ENCODE results near the gene CGNL1. TPM values are rescaled to one million over a fixed set of nuclear protein-coding genes. Genes with fewer than 3 reads are reported as not detected.

CGNL1 gene
- total RNA-seq, 1 donor from 2014 or later: 0.11 TPM

DNA sequence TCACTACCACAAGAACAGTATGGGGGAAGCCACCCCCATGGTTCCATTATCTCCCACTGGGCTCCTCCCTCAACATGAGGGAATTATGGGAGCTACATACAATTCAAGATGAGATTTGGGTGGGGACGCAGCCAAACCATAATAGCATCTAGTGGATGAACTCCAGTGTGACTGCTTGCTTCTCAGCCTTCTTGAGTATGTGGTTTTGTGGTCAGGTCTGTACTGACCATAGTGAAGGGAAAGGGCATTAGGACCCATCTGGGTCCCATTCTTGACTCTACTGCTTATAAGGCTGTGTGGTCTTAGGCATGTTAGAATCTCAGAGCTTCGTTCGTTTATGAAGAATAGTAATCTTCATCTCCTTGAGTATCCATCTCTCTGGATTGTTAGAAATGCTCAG lies 81.4 kb downstream of the CGNL1 start:
- ATAC-seq (ENCODE audit: low read depth) (no peak), DNase-seq (no peak)
- Mint-ChIP-seq H3K36me3 (ENCODE audit: low read depth) (no peaks in the 10 kb centered on the region), H3K27me3 (peaks cover 2% of the 10 kb centered on the region), H3K4me3 (no peak overlapping the region), H3K9me3 (no peaks in the 10 kb centered on the region), H3K27ac (no peak overlapping the region), H3K4me1 (no peaks in the 10 kb centered on the region)
- TF ChIP-seq, protein P1, sequence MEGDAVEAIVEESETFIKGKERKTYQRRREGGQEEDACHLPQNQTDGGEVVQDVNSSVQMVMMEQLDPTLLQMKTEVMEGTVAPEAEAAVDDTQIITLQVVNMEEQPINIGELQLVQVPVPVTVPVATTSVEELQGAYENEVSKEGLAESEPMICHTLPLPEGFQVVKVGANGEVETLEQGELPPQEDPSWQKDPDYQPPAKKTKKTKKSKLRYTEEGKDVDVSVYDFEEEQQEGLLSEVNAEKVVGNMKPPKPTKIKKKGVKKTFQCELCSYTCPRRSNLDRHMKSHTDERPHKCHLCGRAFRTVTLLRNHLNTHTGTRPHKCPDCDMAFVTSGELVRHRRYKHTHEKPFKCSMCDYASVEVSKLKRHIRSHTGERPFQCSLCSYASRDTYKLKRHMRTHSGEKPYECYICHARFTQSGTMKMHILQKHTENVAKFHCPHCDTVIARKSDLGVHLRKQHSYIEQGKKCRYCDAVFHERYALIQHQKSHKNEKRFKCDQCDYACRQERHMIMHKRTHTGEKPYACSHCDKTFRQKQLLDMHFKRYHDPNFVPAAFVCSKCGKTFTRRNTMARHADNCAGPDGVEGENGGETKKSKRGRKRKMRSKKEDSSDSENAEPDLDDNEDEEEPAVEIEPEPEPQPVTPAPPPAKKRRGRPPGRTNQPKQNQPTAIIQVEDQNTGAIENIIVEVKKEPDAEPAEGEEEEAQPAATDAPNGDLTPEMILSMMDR (IDR thresholded peaks at IDR 0.05): no peak
- intact Hi-C loops (cut with micrococcal nuclease): no loop called here
- POLR2A ChIA-PET: no interaction called here
- CTCF ChIA-PET: no interaction called here

DNA sequence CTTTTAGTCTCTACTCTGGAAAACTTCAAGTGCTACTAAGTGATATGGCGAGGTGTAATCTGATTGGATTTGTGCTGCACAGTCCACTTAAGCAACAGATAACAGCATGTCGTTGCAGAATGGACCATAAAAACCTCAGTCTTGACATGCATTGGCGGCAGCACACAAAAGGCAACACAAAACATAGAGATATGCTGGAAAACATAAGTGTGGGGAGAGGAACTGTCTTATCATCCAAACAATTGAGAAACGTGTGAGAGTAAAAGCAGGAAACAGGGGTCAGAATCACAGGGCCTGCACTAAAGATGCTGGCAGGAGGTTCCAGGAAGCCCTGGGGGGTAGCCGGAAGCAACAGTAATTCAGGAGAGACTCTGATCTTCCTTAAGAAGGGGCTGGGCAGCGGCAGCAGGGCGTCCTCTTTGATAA lies 82.1 kb downstream of the CGNL1 start:
- CTCF ChIA-PET: no interaction called here
- H3K36me3 Mint-ChIP-seq (ENCODE audit: low read depth): no peaks in the 10 kb centered on the region
- H3K27me3 Mint-ChIP-seq: peaks cover 2% of the 10 kb centered on the region
- H3K9me3 Mint-ChIP-seq: no peaks in the 10 kb centered on the region
- no peak overlapping the region for H3K4me3 Mint-ChIP-seq
- ATAC-seq (ENCODE audit: low read depth) (no peak), DNase-seq (no peak)
- H3K27ac Mint-ChIP-seq: no peak overlapping the region
- intact Hi-C loops (cut with micrococcal nuclease): no loop called here
- TF ChIP-seq, protein P1 (IDR thresholded peaks at IDR 0.05): no peak
- POLR2A ChIA-PET: no interaction called here
- no peaks in the 10 kb centered on the region for H3K4me1 Mint-ChIP-seq

DNA sequence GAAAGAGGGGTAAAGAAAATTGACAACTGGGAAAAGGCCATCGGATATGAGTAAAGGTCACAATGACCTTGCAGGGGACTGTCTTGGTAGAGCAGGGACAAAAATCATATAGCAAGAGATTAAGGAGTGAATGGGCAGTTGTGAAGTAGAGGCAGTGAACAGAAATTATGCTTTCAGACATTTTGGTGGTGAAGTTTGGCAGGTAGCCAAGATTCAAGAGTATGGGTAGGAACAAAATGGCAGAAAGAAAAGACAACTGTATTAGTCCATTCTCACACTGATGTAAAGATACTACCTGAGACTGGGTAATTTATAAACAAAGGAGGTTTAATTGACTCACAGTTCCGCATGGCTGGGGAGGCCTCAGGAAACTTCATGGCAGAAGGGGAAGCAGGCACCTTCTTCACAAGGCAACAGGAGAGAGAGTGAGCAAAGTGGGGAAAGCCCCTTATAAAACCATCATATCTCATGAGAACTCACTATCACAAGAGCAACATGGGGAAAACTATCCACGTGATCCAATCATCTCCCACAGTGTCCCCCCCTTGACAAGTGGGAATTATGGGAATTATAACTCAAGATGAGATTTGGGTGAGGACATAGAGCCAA lies 84.0 kb downstream of the CGNL1 start:
- Mint-ChIP-seq H3K4me1 (no peaks in the 10 kb centered on the region), H3K27me3 (peaks cover 3% of the 10 kb centered on the region), H3K27ac (no peak overlapping the region), H3K9me3 (no peaks in the 10 kb centered on the region), H3K4me3 (no peak overlapping the region), H3K36me3 (ENCODE audit: low read depth) (no peaks in the 10 kb centered on the region)
- TF ChIP-seq, protein P1 (IDR thresholded peaks at IDR 0.05): no peak
- DNase-seq (no peak), ATAC-seq (ENCODE audit: low read depth) (no peak)
- intact Hi-C loops (cut with micrococcal nuclease): loop anchor here (5.0 kb wide), 1 partner anchor 313 kb away; no protein-coding TSS in a partner anchor
- ChIA-PET POLR2A (no interaction called here), CTCF (no interaction called here)

DNA sequence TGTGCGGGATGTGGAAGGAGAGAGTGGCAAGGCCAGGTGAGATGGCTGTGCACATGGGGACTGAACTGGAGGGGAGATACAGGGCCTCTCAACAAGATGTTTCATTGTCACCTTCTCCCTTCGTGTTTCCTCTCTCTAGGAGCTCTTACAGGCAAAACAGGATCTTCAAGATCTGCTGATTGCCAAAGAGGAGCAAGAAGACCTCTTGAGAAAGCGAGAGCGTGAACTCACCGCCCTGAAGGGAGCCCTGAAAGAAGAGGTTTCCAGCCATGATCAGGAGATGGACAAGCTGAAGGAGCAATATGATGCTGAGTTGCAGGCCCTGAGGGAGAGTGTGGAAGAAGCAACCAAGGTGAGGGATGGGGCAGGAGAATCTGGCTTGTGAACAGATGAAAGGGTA lies 85.2 kb downstream of the CGNL1 start:
- intact Hi-C loops (cut with micrococcal nuclease): loop anchor here (5.0 kb wide), 1 partner anchor 314 kb away; no protein-coding TSS in a partner anchor
- no peaks in the 10 kb centered on the region for H3K9me3 Mint-ChIP-seq
- POLR2A ChIA-PET: interaction anchor here (0.6 kb wide), 1 partner anchor 1346 kb away, joined by 4 read pairs; no protein-coding TSS in a partner anchor
- no peak for DNase-seq
- TF ChIP-seq, protein P1 (IDR thresholded peaks at IDR 0.05): no peak
- ATAC-seq (ENCODE audit: low read depth): no peak
- H3K36me3 Mint-ChIP-seq (ENCODE audit: low read depth): no peaks in the 10 kb centered on the region
- H3K27me3 Mint-ChIP-seq: peaks cover 3% of the 10 kb centered on the region
- H3K27ac Mint-ChIP-seq: no peak overlapping the region
- no peaks in the 10 kb centered on the region for H3K4me1 Mint-ChIP-seq
- CTCF ChIA-PET: no interaction called here
- H3K4me3 Mint-ChIP-seq: no peak overlapping the region

DNA sequence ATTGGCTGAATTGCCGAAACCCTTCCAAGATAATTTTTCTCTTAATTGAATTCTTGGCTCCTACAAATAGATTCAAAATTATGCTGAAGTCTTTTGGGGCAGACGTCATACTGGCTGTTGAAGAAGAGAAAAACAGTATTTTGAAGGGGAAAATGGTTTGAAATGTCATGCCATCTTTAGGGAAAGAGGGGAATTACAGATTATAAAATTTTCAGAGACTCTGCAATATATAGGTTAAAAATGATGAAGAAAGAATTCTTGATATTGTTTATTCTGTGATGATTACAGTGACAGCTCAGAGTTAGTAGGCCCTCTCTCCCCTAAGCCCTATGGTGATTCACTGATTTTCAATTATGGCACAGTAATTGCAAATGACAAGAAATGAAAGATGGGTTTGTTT lies 86.1 kb downstream of the CGNL1 start:
- Mint-ChIP-seq H3K36me3 (ENCODE audit: low read depth) (no peaks in the 10 kb centered on the region), H3K4me1 (no peaks in the 10 kb centered on the region), H3K27ac (no peak overlapping the region), H3K9me3 (no peaks in the 10 kb centered on the region), H3K4me3 (no peak overlapping the region), H3K27me3 (peaks cover 8% of the 10 kb centered on the region)
- DNase-seq (no peak), ATAC-seq (ENCODE audit: low read depth) (no peak)
- ChIA-PET POLR2A (interaction anchor here (0.6 kb wide), 1 partner anchor 1347 kb away, joined by 4 read pairs; no protein-coding TSS in a partner anchor), CTCF (no interaction called here)
- intact Hi-C loops (cut with micrococcal nuclease): loop anchor here (5.0 kb wide), 1 partner anchor 315 kb away; no protein-coding TSS in a partner anchor
- TF ChIP-seq, protein P1 (IDR thresholded peaks at IDR 0.05): no peak

Data from activated B cell treated with CpG ODN at 0.5 μM for 24 hours (primary cell).